Caco-2 (cell line): ENCODE results near the gene ABCC4. TPM values are rescaled to one million over a fixed set of nuclear protein-coding genes. Genes with fewer than 3 reads are reported as not detected.

ENCODE experiments used
- BruUV-seq: library from RNA; stranded (reverse); fragments of 400-500 nt; replicated peaks from 2 replicates; lab custom pipeline; 2021; lab: Mats Ljungman, UMichigan
- CTCF ChIA-PET: fragments of 300-600 bp; sonication (Branson Sonifier 250); formaldehyde crosslinking; loops from one replicate; lab custom pipeline; 2022; ENCODE audit warnings: antibody characterized with exemption; lab: Charles Lee
- POLR2A ChIA-PET: fragments of 300-600 bp; sonication (Branson Sonifier 250); formaldehyde crosslinking; loops from one replicate; lab custom pipeline; 2022; ENCODE audit warnings: antibody characterized with exemption; lab: Charles Lee
- DNase-seq, 2 experiments: peaks; one replicate each; pipeline versions ENCODE4 v3.0.0 to v3.0.0-alpha.2; 2020 to 2022
- H3K27me3 ChIP-seq: replicated peaks from 2 replicates; pipeline ENCODE4 v1.6.0; 2011; ENCODE audit warnings: low read length; ENCODE audit not compliant: control insufficient read depth, insufficient read depth
- H3K36me3 ChIP-seq: 2 replicates; pipeline ENCODE4 v1.5.1; 2011; ENCODE audit warnings: low read length; ENCODE audit not compliant: control insufficient read depth, insufficient read depth
- H3K4me1 ChIP-seq: fragments of 250-450 bp; sonication (Bioruptor Pico); 2 replicates; pipeline ENCODE4 v1.5.1; 2020; ENCODE audit warnings: mild to moderate bottlenecking
- H3K4me3 ChIP-seq: 2 replicates; pipeline ENCODE4 v1.5.1; 2011; ENCODE audit warnings: low read depth, mild to moderate bottlenecking, control low read depth, low read length
- H3K9me3 ChIP-seq: fragments of 250-450 bp; sonication (Bioruptor Pico); 2 replicates; pipeline ENCODE4 v1.5.1; 2020; ENCODE audit warnings: mild to moderate bottlenecking, moderate library complexity
- H3K27ac Mint-ChIP-seq: one replicate; pipeline ENCODE4 v1.8.0; 2022; ENCODE audit warnings: mixed read lengths; ENCODE audit not compliant: unreplicated experiment
- H3K27me3 Mint-ChIP-seq: one replicate; pipeline ENCODE4 v1.8.0; 2022; ENCODE audit warnings: mixed read lengths; ENCODE audit not compliant: insufficient read depth, unreplicated experiment
- H3K36me3 Mint-ChIP-seq: one replicate; pipeline ENCODE4 v1.8.0; 2022; ENCODE audit warnings: mild to moderate bottlenecking, mixed read lengths; ENCODE audit not compliant: insufficient read depth, unreplicated experiment
- H3K4me1 Mint-ChIP-seq: one replicate; pipeline ENCODE4 v1.8.0; 2022; ENCODE audit warnings: low read depth, mixed read lengths; ENCODE audit not compliant: unreplicated experiment
- H3K4me3 Mint-ChIP-seq: one replicate; pipeline ENCODE4 v1.8.0; 2022; ENCODE audit warnings: mild to moderate bottlenecking, moderate library complexity, mixed read lengths; ENCODE audit not compliant: unreplicated experiment
- H3K9me3 Mint-ChIP-seq: one replicate; pipeline ENCODE4 v1.8.0; 2022; ENCODE audit warnings: mixed read lengths; ENCODE audit not compliant: unreplicated experiment
- intact Hi-C: fragments of 100-400 bp; cut with micrococcal nuclease; formaldehyde crosslinking; loops from one replicate; pipeline ENCODE4 v1.10.0; 2022; ENCODE audit not compliant: unreplicated experiment
- total RNA-seq: library from RNA; stranded (reverse); gene quantifications from 2 replicates; pipeline ENCODE4 v1.2.3, GENCODE V29; 2022
- TF ChIP-seq, protein P1 (sequence below), 2 experiments: fragments of 200-600 bp in 1 of 2; IDR thresholded peaks; 1 replicate in 1 of 2; 2 replicates in 1 of 2; pipeline versions ENCODE4 v1.5.1 to v1.8.0; 2011 to 2022; ENCODE audit warnings: antibody characterized with exemption in 1 of 2, control low read depth in 1 of 2, inconsistent platforms in 1 of 2, low read depth in 1 of 2, low read length in 1 of 2, mild to moderate bottlenecking in 1 of 2, moderate library complexity in 1 of 2; ENCODE audit not compliant: insufficient read depth in 1 of 2, severe bottlenecking in 1 of 2, unreplicated experiment in 1 of 2

ABCC4 gene
- total RNA-seq, 1 experiment from 2014 or later, result 51.9 TPM

DNA sequence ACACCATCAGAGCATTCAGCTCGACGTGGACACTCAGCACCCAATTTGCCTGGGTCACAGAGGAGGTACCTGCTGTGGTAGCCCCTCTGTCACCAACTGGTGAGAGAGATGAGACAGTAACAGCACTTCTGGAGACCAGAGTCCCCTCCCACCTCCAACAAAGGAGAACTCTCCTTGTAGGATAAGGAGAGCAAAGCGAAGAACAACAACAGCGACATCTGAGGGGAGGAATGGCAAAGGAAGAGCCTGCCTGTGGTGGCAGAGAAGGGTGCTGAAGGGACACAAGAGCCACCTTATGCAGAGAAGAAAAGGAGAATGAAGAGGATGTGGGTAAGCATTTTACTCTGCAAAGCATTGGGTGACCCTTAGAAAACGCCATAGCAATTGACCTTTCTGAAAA lies 167.8 kb downstream of the ABCC4 start:
- TF ChIP-seq, protein P1, sequence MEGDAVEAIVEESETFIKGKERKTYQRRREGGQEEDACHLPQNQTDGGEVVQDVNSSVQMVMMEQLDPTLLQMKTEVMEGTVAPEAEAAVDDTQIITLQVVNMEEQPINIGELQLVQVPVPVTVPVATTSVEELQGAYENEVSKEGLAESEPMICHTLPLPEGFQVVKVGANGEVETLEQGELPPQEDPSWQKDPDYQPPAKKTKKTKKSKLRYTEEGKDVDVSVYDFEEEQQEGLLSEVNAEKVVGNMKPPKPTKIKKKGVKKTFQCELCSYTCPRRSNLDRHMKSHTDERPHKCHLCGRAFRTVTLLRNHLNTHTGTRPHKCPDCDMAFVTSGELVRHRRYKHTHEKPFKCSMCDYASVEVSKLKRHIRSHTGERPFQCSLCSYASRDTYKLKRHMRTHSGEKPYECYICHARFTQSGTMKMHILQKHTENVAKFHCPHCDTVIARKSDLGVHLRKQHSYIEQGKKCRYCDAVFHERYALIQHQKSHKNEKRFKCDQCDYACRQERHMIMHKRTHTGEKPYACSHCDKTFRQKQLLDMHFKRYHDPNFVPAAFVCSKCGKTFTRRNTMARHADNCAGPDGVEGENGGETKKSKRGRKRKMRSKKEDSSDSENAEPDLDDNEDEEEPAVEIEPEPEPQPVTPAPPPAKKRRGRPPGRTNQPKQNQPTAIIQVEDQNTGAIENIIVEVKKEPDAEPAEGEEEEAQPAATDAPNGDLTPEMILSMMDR (IDR thresholded peaks at IDR 0.05; ENCODE audit: insufficient read depth in 1 of 2, low read depth in 1 of 2, low read length in 1 of 2, severe bottlenecking in 1 of 2, unreplicated experiment in 1 of 2), result no peak
- Mint-ChIP-seq H3K4me3 (no peak overlapping the region), H3K9me3 (no peaks in the 10 kb centered on the region), H3K27ac (no peak overlapping the region), H3K36me3 (peaks cover 33% of the 10 kb centered on the region), H3K27me3 (no peaks in the 10 kb centered on the region), H3K4me1 (peaks cover 3% of the 10 kb centered on the region)
- BruUV-seq, result no TSS peak
- no peaks in the 10 kb centered on the region for H3K27me3 ChIP-seq
- no peak overlapping the region for H3K4me3 ChIP-seq
- no peaks in the 10 kb centered on the region for H3K9me3 ChIP-seq
- intact Hi-C loops, result no loop called here
- CTCF ChIA-PET, result no interaction called here
- no peak for DNase-seq
- POLR2A ChIA-PET, result no interaction called here
- H3K36me3 ChIP-seq, result no peaks in the 10 kb centered on the region
- no peaks in the 10 kb centered on the region for H3K4me1 ChIP-seq

DNA sequence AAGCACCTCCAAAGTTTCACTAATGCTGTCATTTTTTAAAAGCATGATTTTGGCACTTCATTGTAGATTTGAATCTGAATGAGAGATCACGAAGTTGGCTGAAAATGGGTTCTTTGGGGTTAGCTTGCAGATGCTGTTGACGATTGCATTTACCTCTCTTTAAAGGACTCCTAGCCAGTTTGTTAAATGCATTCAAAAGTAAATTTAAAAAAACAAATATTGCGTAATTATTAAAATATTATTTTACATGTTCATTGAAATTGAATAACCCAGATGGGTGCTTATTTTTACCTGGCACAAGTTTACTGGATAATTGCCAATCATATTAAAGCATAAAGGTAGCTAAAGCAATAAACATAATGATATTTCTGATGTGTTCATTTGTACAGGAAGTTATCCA lies 172.2 kb downstream of the ABCC4 start:
- H3K27me3 Mint-ChIP-seq, result no peaks in the 10 kb centered on the region
- intact Hi-C loops, result no loop called here
- H3K4me3 Mint-ChIP-seq, result no peak overlapping the region
- Histone ChIP-seq H3K4me3 (no peak overlapping the region), H3K9me3 (no peaks in the 10 kb centered on the region), H3K4me1 (peaks cover 13% of the 10 kb centered on the region), H3K27me3 (no peaks in the 10 kb centered on the region), H3K36me3 (0 out of 2 replicates have a peak, but pooled peaks cover 1% of the 10 kb centered on the region)
- H3K27ac Mint-ChIP-seq, result peak overlapping the region; percentile 48
- BruUV-seq, result no TSS peak
- H3K4me1 Mint-ChIP-seq, result peaks cover 14% of the 10 kb centered on the region
- DNase-seq, result no peak
- no peaks in the 10 kb centered on the region for H3K9me3 Mint-ChIP-seq
- peaks cover 19% of the 10 kb centered on the region for H3K36me3 Mint-ChIP-seq
- CTCF ChIA-PET, result no interaction called here
- POLR2A ChIA-PET, result no interaction called here
- TF ChIP-seq, protein P1 (IDR thresholded peaks at IDR 0.05; ENCODE audit: insufficient read depth in 1 of 2, low read depth in 1 of 2, low read length in 1 of 2, severe bottlenecking in 1 of 2, unreplicated experiment in 1 of 2), result no peak

DNA sequence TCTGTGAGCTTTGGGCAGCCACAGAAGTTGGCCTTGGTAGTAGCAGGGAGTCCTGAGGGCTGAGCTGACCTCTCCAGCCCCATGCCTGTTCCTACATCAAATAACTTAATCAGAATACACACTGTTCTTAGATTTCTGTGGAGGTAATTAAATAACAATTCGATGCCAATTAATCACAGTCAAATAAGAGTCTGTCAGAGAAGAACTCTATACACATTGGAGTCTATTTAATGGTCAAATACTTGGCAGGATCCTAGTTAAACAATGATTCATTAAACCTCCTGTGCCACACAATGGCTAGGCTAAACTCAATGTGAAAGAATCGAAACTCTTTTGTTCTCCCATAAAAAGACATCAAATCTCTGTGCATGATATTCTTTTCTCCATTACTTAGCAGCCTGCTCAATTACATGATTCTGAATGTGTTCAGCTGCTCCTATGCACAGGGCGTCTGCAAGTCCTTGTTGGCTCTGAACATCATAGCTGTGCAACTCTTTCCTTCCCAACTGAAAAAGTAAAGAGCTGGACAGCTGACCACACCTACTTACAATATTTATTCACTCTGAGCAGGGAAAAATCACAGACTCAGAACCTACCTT lies 173.1 kb downstream of the ABCC4 start:
- POLR2A ChIA-PET, result no interaction called here
- BruUV-seq, result no TSS peak
- H3K4me3 Mint-ChIP-seq, result no peak overlapping the region
- peaks cover 16% of the 10 kb centered on the region for H3K36me3 Mint-ChIP-seq
- peaks cover 23% of the 10 kb centered on the region for H3K4me1 Mint-ChIP-seq
- peak overlapping the region; percentile 48 for H3K27ac Mint-ChIP-seq
- no peaks in the 10 kb centered on the region for H3K9me3 Mint-ChIP-seq
- intact Hi-C loops, result no loop called here
- peaks cover 22% of the 10 kb centered on the region for H3K4me1 ChIP-seq
- no peaks in the 10 kb centered on the region for H3K9me3 ChIP-seq
- no peak overlapping the region for H3K4me3 ChIP-seq
- DNase-seq, result no peak
- CTCF ChIA-PET, result no interaction called here
- H3K27me3 ChIP-seq, result no peaks in the 10 kb centered on the region
- H3K27me3 Mint-ChIP-seq, result no peaks in the 10 kb centered on the region
- TF ChIP-seq, protein P1 (IDR thresholded peaks at IDR 0.05; ENCODE audit: insufficient read depth in 1 of 2, low read depth in 1 of 2, low read length in 1 of 2, severe bottlenecking in 1 of 2, unreplicated experiment in 1 of 2), result no peak
- 0 out of 2 replicates have a peak, but pooled peaks cover 1% of the 10 kb centered on the region for H3K36me3 ChIP-seq
